Liver (tissue), 9 donors: ENCODE data around the gene NRG2. TPM values are rescaled to one million over a fixed set of nuclear protein-coding genes. Genes with fewer than 3 reads are reported as not detected.

Experiments
- DNase-seq: peaks from one replicate; pipeline ENCODE4 v3.0.0-alpha.2; 2017; ENCODE audit warnings: low spot score
- H3K27ac ChIP-seq, 2 donors: one replicate each; pipeline ENCODE4 v1.7.0; 2013; ENCODE audit warnings: inconsistent platforms in 2 of 2, low read length in 2 of 2, control low read depth in 1 of 2, low read depth in 1 of 2, mild to moderate bottlenecking in 1 of 2
- H3K27me3 ChIP-seq, 4 donors: one replicate each; pipeline versions ENCODE4 v1.6.1 to v1.7.0; 2013; ENCODE audit warnings: low read length in 3 of 4, inconsistent platforms in 1 of 4, mild to moderate bottlenecking in 1 of 4, moderate library complexity in 1 of 4; ENCODE audit not compliant: control insufficient read depth in 4 of 4, insufficient read depth in 4 of 4
- H3K36me3 ChIP-seq, 4 donors: one replicate each; pipeline versions ENCODE4 v1.6.1 to v1.7.0; 2013; ENCODE audit warnings: low read length in 3 of 4, mild to moderate bottlenecking in 3 of 4, low read depth in 1 of 4, moderate library complexity in 1 of 4; ENCODE audit not compliant: control insufficient read depth in 4 of 4, insufficient read depth in 3 of 4
- H3K4me1 ChIP-seq, 4 donors: one replicate each; pipeline versions ENCODE4 v1.6.1 to v1.7.0; 2013; ENCODE audit warnings: low read length in 3 of 4, mild to moderate bottlenecking in 3 of 4, moderate library complexity in 1 of 4; ENCODE audit not compliant: control insufficient read depth in 4 of 4, insufficient read depth in 4 of 4
- H3K4me3 ChIP-seq, 3 donors: one replicate each; pipeline versions ENCODE4 v1.6.1 to v1.7.0; 2013; ENCODE audit warnings: low read length in 3 of 3, control low read depth in 1 of 3, low read depth in 1 of 3, mild to moderate bottlenecking in 1 of 3
- H3K9ac ChIP-seq, 2 donors: one replicate each; pipeline ENCODE4 v1.7.0; 2013; ENCODE audit warnings: low read length in 2 of 2, mild to moderate bottlenecking in 2 of 2, moderate library complexity in 2 of 2, control low read depth in 1 of 2, low read depth in 1 of 2
- H3K9me3 ChIP-seq, 4 donors: one replicate each; pipeline versions ENCODE4 v1.6.1 to v1.7.0; 2013; ENCODE audit warnings: low read length in 3 of 4; ENCODE audit not compliant: control insufficient read depth in 4 of 4
- ATF3 ChIP-seq: IDR thresholded peaks from 2 replicates; pipeline ENCODE4 v1.6.1; 2016; ENCODE audit warnings: antibody characterized with exemption
- CTCF ChIP-seq: fragments of 150-350 bp; IDR thresholded peaks from 2 replicates; pipeline ENCODE4 v1.5.1; 2017; ENCODE audit warnings: improper control_type of control experiment, low read depth, low read length; ENCODE audit not compliant: missing input control
- EGR1 ChIP-seq, 2 donors: IDR thresholded peaks; 2 replicates each; pipeline ENCODE4 v1.6.1; 2016 to 2018; ENCODE audit warnings: antibody characterized with exemption in 2 of 2, low read depth in 2 of 2
- FOXA2 ChIP-seq: IDR thresholded peaks from 2 replicates; pipeline ENCODE4 v1.6.1; 2016; ENCODE audit warnings: antibody characterized with exemption
- GABPA ChIP-seq, 2 donors: IDR thresholded peaks in 1 of 2; conservative IDR thresholded peaks in 1 of 2; 2 replicates each; pipeline ENCODE4 v1.6.1; 2016; ENCODE audit warnings: antibody characterized with exemption in 2 of 2, mild to moderate bottlenecking in 1 of 2, moderate library complexity in 1 of 2
- HNF4A ChIP-seq, 2 donors: conservative IDR thresholded peaks; 2 replicates each; pipeline ENCODE4 v1.6.1; 2016; ENCODE audit warnings: antibody characterized with exemption in 2 of 2, mild to moderate bottlenecking in 2 of 2
- JUND ChIP-seq, 2 donors: IDR thresholded peaks; 2 replicates each; pipeline ENCODE4 v1.6.1; 2016; ENCODE audit warnings: antibody characterized with exemption in 2 of 2
- MAX ChIP-seq: IDR thresholded peaks from 2 replicates; pipeline ENCODE4 v1.6.1; 2016; ENCODE audit warnings: antibody characterized with exemption
- RAD21 ChIP-seq, 2 donors: IDR thresholded peaks; 2 replicates each; pipeline ENCODE4 v1.6.1; 2016; ENCODE audit warnings: antibody characterized with exemption in 2 of 2, mild to moderate bottlenecking in 2 of 2
- REST ChIP-seq: IDR thresholded peaks from 2 replicates; pipeline ENCODE4 v1.6.1; 2016; ENCODE audit warnings: antibody characterized with exemption, mild to moderate bottlenecking
- RXRA ChIP-seq, 2 donors: IDR thresholded peaks; 2 replicates each; pipeline ENCODE4 v1.6.1; 2017 to 2018; ENCODE audit warnings: antibody characterized with exemption in 2 of 2, mild to moderate bottlenecking in 1 of 2
- SP1 ChIP-seq: IDR thresholded peaks from 2 replicates; pipeline ENCODE4 v1.6.1; 2018; ENCODE audit warnings: antibody characterized with exemption, mild to moderate bottlenecking
- TAF1 ChIP-seq: conservative IDR thresholded peaks from 2 replicates; pipeline ENCODE4 v1.6.1; 2016; ENCODE audit warnings: antibody characterized with exemption, mild to moderate bottlenecking
- ZBTB33 ChIP-seq: IDR thresholded peaks from 2 replicates; pipeline ENCODE4 v1.6.1; 2016; ENCODE audit warnings: antibody characterized with exemption
- WGBS: extraction: QIAGEN DNeasy Blood & Tissue Kit; methylation state at CpG from one replicate; pipeline ENCODE4 v1.1.7; 2013; 5-methylcytosine and 5-hydroxymethylcytosine counted together
- polyA plus RNA-seq, 2 donors: library from polyadenylated mRNA; stranded (reverse) in 1 of 2; unstranded in 1 of 2; fragments of 200-250 nt in 1 of 2; fragments of >200 nt in 1 of 2; fragmentation: Nextera tagmentation in 1 of 2; extraction: Ambion mirVana in 1 of 2; gene quantifications; one replicate each; pipeline versions ENCODE4 v1.2.1 to v1.2.3, GENCODE V29; 2013 to 2015
- total RNA-seq, 2 donors: library from RNA; depleted of rRNA; stranded (reverse); fragments of >200 nt; gene quantifications; one replicate each; pipeline ENCODE4 v1.2.3, GENCODE V29; 2014
- donor health status: healthy.
- donor health status: healthy.
- donor health status: healthy.
- donor health status: healthy.
- donor health status: healthy.

NRG2 gene
- total and polyA plus RNA-seq, 4 donors: 0.07 to 0.08 TPM; not detected in 2

GRCh38 chr5:139908749-139909148 lies 134.3 kb downstream of the NRG2 start:
- Histone ChIP-seq H3K27ac (no peak overlapping the region), H3K27me3 (peaks cover 0 to 9% (median 4%) of the 10 kb centered on the region in 4 donors)

More at GRCh38 chr5:139908749-139909148, 134.3 kb downstream of the NRG2 start:
- H3K9ac ChIP-seq: no peak overlapping the region
- H3K4me1 ChIP-seq: peaks cover 5 to 9% (median 8%) of the 10 kb centered on the region in 4 donors
- no peak for DNase-seq
- no peaks in the 10 kb centered on the region for H3K36me3 ChIP-seq
- TF ChIP-seq EGR1 (IDR thresholded peaks at IDR 0.05; ENCODE audit: low read depth in 2 of 2) (no peak), RAD21 (IDR thresholded peaks at IDR 0.05) (no peak), TAF1 (no peak), ATF3 (no peak), ZBTB33 (no peak), GABPA (IDR thresholded peaks at IDR 0.05 in 1 of 2, conservative IDR thresholded peaks at IDR 0.05 in 1 of 2) (no peak), MAX (no peak), SP1 (no peak), FOXA2 (no peak), HNF4A (conservative IDR thresholded peaks at IDR 0.05) (no peak), JUND (IDR thresholded peaks at IDR 0.05) (no peak), CTCF (no peak), REST (no peak), RXRA (IDR thresholded peaks at IDR 0.05) (no peak)
- no peak overlapping the region for H3K4me3 ChIP-seq
- WGBS: 62% methylated on average over 2 of the region's 2 CpGs
- no peaks in the 10 kb centered on the region for H3K9me3 ChIP-seq
